ENCODE data around the gene ATP8B3.

The ATP8B3 gene

GRCh38 chr19:1816530-1817298, 4.6 kb upstream of the ATP8B3 start:
- H3K4me3 ChIP-seq (ENCODE audit: low read depth, low read length) = no peak overlapping the region

GRCh38 chr19:1815605-1816529, 3.8 kb upstream of the ATP8B3 start:
- H3K4me3 ChIP-seq (ENCODE audit: low read depth, low read length) = no peak overlapping the region

- no peak overlapping the region for H3K4me3 ChIP-seq (ENCODE audit: low read depth, low read length)
Measured at GRCh38 chr19:1814833-1815604, 2.9 kb upstream of the ATP8B3 start.

GRCh38 chr19:1814391-1814790, 2.3 kb upstream of the ATP8B3 start:
- no peak overlapping the region for H3K4me3 ChIP-seq (ENCODE audit: low read depth, low read length)

- no peak overlapping the region for H3K4me3 ChIP-seq (ENCODE audit: low read depth, low read length)
Measured at GRCh38 chr19:1813192-1814182, 1.4 kb upstream of the ATP8B3 start.

GRCh38 chr19:1812426-1813191, 533 bp upstream of the ATP8B3 start:
- peak overlapping the region; percentile 50 for H3K4me3 ChIP-seq (ENCODE audit: low read depth, low read length)

- H3K4me3 ChIP-seq (ENCODE audit: low read depth, low read length) = no peak overlapping the region
Measured at GRCh38 chr19:1811472-1811894, 593 bp downstream of the ATP8B3 start.

GRCh38 chr19:1810439-1811160, 1.5 kb downstream of the ATP8B3 start:
- H3K4me3 ChIP-seq (ENCODE audit: low read depth, low read length) = no peak overlapping the region

GRCh38 chr19:1809678-1810077, 2.4 kb downstream of the ATP8B3 start:
- H3K4me3 ChIP-seq (ENCODE audit: low read depth, low read length) = no peak overlapping the region

GRCh38 chr19:1808395-1808731, 3.7 kb downstream of the ATP8B3 start:
- H3K4me3 ChIP-seq (ENCODE audit: low read depth, low read length) = no peak overlapping the region

- H3K4me3 ChIP-seq (ENCODE audit: low read depth, low read length) = no peak overlapping the region
Measured at GRCh38 chr19:1807695-1808394, 4.2 kb downstream of the ATP8B3 start.

GRCh38 chr19:1807030-1807694, 4.9 kb downstream of the ATP8B3 start:
- H3K4me3 ChIP-seq (ENCODE audit: low read depth, low read length) = no peak overlapping the region

- no peak overlapping the region for H3K4me3 ChIP-seq (ENCODE audit: low read depth, low read length)
Measured at GRCh38 chr19:1806184-1807029, 5.7 kb downstream of the ATP8B3 start.

- H3K4me3 ChIP-seq (ENCODE audit: low read depth, low read length) = no peak overlapping the region
Measured at GRCh38 chr19:1805401-1806183, 6.5 kb downstream of the ATP8B3 start.

GRCh38 chr19:1804858-1805257, 7.2 kb downstream of the ATP8B3 start:
- no peak overlapping the region for H3K4me3 ChIP-seq (ENCODE audit: low read depth, low read length)

Measured in iPS-11a (cell line).